GM18499 (cell line): Measurements from ENCODE around the gene N4BP3.

ENCODE experiments used
- ATAC-seq: cut with Tn5 transposase; IDR thresholded peaks from one replicate; pipeline ENCODE4 v1.9.1; 2021; ENCODE audit warnings: moderate number of reproducible peaks; ENCODE audit not compliant: insufficient read depth, unreplicated experiment

The N4BP3 gene

DNA sequence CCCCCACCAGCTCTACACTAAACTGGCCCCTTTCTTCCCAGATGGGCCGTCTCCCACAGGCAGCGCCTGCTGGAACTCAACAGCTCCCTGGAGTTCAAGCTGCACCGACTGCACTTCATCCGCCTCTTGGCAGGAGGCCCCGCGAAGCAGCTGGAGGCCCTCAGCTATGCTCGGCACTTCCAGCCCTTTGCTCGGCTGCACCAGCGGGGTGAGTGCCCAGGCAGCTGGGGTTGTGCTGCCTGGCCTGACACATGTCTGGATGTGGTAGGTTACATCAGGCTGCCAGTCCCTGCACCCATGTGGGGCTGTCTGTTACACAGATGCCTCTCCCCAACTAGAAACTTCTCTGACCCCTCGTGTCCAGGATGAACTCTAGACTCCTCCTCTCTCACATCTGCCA, 30.6 kb downstream of the N4BP3 start:
- ATAC-seq, result no peak

DNA sequence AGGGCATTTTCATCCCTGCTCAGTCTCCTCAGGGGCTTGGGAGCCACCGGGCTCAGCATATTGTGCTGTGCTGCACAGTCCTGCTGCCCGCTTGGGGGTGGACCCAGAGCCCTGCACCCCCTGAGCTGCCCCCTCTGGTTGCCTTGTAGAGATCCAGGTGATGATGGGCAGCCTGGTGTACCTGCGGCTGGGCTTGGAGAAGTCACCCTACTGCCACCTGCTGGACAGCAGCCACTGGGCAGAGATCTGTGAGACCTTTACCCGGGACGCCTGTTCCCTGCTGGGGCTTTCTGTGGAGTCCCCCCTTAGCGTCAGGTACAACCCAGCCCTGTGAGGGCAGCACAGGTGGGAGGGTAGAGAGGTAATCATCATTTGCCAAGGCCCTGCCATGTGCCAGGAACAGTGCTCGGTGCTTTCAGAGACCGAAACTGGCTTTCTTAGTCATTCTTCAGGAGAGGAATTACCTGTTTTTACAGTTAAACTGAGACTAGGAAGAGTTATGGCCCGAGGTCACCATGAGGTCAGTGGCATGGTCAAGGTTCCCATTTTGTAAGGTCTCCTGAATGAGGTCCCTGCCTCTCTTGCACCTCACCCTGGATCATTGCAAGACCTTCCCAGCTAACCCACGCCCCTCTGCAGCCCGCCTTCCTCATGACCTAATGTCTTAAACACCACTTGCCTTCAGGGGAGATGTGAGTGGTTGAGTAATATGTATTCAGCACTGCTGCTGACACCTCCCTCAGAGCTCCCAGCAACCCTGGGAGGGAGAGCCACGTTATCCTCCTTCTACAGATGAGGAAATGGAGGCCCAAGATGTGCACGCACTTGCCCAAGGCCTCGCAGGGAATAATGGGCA, 32.9 kb downstream of the N4BP3 start:
- ATAC-seq, result no peak

DNA sequence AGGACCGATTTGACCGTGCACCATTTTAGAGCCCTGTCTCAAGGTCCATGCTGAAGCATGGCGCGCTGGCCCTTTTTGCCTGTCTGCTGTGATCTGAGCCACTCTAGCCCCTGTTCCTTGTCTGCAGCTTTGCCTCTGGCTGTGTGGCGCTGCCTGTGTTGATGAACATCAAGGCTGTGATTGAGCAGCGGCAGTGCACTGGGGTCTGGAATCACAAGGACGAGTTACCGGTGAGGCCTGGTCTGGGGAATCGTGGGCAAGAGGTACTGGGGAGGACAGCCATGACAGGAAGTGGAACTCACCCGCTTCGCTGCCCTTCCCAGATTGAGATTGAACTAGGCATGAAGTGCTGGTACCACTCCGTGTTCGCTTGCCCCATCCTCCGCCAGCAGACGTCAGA, 34.1 kb downstream of the N4BP3 start:
- no peak for ATAC-seq

DNA sequence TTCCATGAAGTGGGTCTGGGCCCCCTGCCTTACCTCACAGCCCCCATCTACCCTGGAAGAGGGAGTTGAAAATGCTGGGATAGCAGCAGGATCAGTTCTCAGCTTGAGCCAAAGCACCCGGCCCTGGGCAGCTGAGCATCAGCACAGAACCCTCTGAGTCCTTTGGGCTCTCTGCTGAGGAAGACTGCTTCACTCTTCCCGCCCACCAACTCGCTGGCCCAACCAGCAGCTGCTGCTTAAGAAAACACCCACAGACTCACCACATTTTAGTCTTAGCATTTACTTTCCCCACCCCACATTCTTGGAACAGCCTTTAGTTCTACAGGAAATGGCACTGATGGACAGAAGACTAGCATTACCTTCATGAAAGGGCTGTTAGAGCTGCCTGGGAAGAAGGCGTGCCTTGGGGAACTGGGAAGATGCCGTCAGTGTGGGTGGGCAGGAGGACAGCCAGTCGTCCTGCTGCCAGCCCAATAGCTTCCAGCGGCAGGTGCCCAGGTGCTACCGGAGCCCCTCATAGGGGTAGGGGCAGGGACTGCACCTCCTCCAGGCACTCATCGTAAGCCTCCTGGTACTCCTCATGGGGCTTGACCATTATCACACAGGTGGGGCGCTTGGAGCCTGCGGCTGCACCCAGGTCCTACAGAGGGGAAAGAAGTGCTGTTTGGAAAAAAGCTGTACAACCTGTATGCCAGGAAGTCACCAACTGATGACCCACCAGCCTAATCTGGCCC, 36.0 kb downstream of the N4BP3 start:
- ATAC-seq, result no peak

DNA sequence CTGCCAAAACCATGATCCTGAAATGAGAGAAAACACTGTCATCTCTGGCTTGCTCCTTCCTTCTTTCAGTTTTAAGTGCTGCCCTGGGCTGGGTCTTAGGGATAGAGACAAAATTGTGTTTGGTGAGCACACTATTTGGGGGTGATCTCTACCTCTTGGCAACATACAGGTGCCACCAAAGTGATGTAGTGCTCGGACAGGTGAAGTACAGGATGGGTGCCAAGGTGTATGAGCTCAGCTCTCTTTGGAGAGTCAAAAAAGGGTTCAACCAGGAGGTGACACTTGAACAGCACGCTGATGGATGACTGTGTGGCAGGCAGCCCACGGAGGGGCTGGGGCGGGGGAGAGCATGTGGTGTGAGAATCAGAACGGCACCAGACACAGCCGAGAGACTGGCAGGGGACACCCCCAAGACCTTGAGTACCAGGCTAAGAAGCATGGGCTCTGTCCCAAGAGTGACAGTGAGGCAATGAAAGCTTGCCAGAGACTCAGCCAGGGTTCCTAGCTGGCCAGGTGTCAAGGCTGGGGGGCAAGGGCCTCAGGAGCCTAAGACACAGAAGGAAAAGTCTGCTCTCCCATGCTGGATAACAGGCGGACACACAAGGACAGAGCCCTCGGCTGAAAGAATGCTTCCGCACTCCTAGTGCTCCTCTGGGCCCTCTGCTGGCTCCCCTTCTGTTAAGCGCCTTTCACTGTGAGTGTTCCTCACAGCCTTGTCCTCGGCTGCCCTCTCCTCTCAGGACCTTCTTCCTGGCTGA, 37.8 kb downstream of the N4BP3 start:
- ATAC-seq, result no peak

DNA sequence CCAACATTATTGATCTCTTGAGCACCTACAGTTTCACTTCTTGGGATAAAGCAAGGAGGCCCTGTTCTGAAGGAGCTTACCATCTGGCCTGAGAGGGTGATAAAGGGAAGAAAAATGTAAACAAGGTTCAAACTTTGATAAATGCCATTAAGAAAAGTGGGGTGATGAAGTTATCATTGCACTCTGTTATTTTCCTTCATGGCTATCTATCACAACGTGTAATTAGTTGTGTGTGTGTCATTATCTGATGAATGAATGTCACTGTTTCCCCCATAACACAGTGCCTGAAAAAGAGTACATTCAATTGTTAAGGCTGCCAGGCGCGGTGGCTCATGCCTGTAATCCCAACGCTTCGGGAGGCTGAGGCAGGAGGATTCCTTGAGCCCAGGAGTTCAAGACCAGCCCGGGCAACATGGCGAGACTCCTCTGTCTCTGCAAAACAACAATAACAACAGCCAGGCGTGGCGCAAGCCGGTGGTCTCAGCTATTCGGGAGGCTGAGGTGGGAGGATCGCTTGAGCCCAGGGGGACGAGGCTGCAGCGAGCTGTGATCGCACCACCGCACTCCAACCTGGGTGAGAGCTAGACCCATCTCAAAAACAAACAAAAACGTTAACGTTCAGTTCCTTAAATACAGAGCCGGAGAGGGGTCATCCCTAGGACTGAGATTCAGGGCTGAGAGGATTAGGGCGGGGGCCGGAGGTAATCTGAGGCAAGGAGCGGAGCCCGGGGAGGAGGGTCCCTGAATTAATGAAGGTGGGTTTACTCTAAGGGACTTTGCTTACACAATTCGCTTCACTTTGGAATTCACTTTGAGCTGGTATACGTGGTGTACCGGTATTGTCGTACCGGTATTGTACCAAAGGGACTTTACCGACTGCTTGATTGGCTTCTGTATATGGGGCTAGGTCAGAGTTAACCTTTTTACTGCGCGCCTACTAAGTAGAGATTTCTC, 39.4 kb downstream of the N4BP3 start:
- ATAC-seq, result no peak

DNA sequence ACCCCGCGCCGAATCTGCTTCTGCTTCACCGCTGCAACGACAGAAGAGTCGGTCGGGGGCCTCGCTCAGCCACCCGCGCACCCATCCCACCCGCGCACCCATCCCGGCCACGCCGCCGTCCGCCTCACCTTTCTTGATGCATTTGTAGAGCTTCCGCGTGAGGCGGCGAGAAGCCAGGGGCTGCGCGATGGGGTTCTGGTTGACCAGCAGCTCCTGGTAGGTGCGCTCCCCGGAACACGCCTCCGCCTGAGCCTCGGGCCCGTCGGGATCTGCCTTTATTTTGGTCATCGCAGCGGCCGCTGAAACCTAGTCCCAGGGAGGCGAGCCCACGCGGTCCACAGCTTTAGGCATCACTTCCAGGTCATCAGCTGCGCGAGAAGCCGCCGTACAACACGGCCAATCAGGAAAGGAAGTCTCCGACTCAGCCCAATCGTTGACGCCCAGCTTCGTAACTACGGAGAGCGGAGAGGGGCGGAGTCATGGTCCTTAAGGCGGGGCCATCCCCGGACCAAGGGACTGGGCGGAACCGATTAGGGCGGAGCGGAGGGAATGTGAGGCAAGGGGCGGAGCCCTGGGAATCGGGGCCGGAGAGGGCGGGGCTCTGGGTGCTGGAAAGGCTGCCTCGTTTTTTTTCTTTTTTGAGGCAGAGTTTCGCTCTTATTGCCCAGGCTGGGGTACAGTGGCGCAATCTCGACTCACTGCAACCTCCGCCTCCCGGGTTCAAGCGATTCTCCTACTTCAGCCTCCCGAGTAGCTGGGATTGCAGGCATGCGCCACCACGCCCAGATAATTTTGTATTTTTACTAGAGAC, 40.4 kb downstream of the N4BP3 start, which contains the start of gene NHP2:
Gene NHP2, minus strand, starts transcription at position 356 of the 811 bp plus-strand sequence. Its CDS starts 68 bp downstream, at position 288.
- ATAC-seq, result peak; percentile 94

DNA sequence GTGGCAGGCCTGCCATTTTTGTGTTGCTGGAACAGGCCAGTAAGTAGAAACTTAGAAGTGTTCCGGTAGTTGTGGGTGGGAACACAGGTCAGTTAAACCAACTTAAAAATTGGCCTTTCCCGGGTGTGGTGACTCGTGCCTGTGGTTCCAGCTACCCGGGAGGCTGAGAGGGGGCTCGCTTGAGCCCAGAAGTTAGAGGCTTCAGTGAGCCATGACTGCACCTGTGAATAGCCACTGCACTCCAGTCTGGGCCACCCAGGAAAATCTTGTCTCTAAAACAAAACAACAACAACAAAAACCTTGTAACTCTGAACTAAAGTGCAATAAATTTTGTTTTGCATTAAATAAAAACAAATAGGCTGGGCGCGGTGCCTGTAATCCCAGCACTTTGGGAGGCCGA, 41.7 kb downstream of the N4BP3 start:
- no peak for ATAC-seq

DNA sequence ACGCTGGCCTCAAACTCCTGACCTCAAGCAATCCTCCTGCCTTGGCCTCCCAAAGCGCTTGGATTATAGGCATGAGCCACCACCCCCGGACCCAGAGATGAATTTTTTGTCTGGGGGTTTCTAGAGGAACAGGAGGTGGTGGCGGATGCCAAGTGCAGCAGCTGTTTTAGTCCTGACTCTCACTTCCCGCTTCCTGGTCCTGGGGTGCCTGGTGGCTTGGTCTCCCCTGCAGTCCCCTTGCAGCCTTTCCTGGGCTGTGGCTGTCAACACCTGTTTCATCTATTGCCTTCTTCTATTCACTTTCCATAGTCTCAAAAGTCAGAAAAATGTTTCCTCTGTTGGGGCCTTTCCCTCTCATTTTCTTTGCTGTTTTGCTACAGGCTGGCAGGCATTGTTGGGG, 46.8 kb downstream of the N4BP3 start:
- ATAC-seq, result no peak

DNA sequence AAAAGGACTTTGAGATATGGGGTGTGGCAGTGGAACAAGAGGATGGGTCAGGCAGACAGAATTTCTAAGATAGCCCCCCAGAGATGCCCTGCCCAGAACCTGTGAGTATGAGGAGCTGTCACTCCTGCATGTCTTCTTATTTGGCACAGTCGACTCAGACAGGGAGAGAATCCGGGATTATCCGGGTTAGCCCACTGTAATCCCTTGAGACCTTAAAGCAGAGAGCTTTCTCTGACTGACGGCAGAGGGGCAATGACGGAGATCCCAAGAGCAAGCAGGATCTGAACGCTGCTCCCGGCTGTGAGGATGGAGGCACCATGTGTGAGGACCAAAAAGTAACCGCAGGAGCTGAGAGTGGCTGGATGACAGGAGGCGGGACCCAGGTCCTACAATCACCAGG, 49.1 kb downstream of the N4BP3 start:
- no peak for ATAC-seq

DNA sequence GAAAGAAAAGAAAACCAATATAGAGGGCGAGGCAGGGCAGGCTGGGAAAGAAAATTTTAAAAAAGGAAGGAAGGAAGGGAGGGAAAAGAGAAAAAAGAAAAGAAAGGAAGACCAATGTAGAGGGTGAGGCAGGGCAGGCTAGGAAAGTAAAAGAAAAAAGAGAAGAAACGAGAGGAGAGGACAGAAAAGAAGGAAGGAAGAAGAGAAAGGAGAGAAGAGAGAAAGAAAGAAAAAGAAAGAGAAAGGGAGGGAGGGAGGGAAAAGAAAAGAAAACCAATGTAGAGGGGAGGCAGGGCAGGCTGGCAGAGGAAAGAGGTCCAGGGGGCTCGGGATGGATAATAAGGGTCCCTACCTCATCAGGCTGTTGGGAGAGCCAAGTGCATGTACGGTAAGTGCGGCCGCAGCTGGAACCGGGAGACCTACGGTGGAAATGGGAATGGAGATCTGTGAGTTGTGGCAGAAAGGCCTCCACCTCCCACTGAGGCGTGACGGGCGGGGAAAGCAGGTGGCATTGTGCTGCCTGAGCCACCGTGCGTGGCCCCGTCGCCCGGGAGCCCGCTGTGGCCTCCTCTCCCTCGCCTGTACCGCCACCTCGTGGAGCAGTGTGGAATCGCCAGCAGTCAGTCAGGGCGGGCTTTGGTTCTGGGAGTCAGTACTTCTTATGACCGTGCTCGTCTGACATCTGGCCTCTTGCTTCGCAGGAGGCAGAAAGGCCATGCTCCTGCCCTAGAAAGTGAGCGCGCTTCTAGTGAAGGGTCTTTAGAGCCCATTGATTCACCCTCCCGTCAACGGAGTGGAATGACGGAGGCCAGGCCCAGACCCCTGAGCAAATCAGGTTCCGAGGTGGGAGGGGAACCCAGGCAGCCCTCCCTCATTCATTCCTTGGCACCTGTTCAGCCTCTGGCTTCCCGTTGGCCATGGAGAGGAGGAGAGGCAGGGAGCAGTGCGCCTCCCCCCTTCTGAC, 50.7 kb downstream of the N4BP3 start:
- peak; percentile 80 for ATAC-seq

DNA sequence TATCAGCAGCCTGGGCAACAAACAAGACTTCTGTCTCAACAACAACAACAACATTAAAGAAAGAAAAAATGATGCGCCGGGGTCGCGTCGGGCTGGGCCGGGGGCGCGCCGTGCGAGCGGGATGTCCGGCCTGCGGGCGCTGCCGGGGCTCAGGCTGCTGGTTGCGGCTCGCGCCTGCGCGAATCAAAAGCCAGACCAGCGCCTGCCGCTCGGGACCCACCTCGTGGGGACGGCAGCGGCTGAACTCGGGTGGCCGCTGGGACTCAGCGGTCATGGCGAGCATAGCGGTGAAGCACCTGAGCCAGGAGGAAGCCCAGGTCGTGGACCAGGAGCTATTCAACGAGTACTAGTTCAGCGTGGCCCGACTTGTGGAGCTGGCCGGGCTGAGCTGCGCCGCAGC, 52.2 kb downstream of the N4BP3 start:
- no peak for ATAC-seq

DNA sequence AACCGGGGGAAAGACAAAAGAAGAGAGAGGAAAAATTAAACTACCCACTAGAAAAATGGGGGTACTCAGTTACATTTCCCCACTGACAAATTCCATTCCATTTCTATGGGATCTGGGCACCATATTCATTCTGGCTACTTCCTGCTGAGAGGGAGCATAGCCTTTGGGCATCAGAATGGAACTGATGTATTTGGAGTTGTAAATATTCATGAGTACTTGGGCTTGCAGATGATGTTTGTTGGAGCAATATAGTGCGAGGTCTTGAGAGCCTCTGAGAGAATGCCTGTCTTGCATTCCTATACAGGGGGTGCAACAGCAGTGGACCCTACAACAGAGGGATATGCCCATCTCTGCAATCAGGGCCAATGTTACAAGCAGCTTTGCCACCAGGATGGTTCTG, 57.1 kb downstream of the N4BP3 start:
- no peak for ATAC-seq

DNA sequence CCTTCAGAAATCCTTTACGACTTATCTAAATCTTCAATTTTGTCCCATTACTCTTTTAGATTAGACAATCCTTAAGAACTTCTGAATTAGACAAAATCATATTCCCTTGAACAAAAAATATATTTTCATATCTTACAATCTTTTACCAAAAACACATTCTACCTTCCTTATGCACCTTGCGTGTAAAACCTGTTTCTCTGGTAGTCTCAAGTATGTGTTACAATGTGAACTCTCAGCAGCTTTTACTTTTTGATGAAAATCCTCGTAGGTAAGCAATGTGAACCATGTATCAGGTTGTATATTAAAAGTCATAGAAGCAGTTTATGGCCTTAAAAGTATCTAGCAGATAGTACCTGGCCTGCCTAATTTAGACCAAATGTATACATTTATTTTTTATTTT, 61.1 kb downstream of the N4BP3 start:
- no peak for ATAC-seq
